Subcutaneous abdominal adipose tissue (tissue), 5 donors: ENCODE data around the gene TENT5D.
"Not testable (repeated sequence)": the region's sequence is repeated elsewhere in the genome, so short reads cannot be mapped to it uniquely, and the experiment has no call there.

ENCODE experiments used
- H3K27ac ChIP-seq: one replicate; pipeline ENCODE4 v1.7.0; 2013; ENCODE audit warnings: low read depth, mild to moderate bottlenecking, inconsistent platforms, low read length, moderate library complexity
- H3K27me3 ChIP-seq, 5 donors: one replicate each; pipeline ENCODE4 v1.7.0; 2013; ENCODE audit warnings: low read length in 5 of 5, inconsistent platforms in 1 of 5; ENCODE audit not compliant: control insufficient read depth in 5 of 5, insufficient read depth in 4 of 5
- H3K36me3 ChIP-seq, 5 donors: one replicate each; pipeline ENCODE4 v1.7.0; 2013; ENCODE audit warnings: low read length in 5 of 5; ENCODE audit not compliant: control insufficient read depth in 5 of 5, insufficient read depth in 5 of 5
- H3K4me1 ChIP-seq, 5 donors: one replicate each; pipeline ENCODE4 v1.7.0; 2013; ENCODE audit warnings: low read length in 5 of 5, mild to moderate bottlenecking in 3 of 5, moderate library complexity in 1 of 5; ENCODE audit not compliant: control insufficient read depth in 5 of 5, insufficient read depth in 5 of 5
- H3K4me3 ChIP-seq, 5 donors: one replicate each; pipeline ENCODE4 v1.7.0; 2013; ENCODE audit warnings: low read length in 5 of 5, low read depth in 1 of 5
- H3K9ac ChIP-seq, 5 donors: one replicate each; pipeline ENCODE4 v1.7.0; 2013; ENCODE audit warnings: low read length in 5 of 5, mild to moderate bottlenecking in 4 of 5, moderate library complexity in 3 of 5
- H3K9me3 ChIP-seq, 5 donors: one replicate each; pipeline ENCODE4 v1.7.0; 2013; ENCODE audit warnings: low read length in 5 of 5; ENCODE audit not compliant: control insufficient read depth in 5 of 5
- donor health status: healthy.
- donor health status: healthy.
- donor health status: healthy.
- donor health status: healthy.
- donor health status: healthy.

Gene TENT5D

DNA sequence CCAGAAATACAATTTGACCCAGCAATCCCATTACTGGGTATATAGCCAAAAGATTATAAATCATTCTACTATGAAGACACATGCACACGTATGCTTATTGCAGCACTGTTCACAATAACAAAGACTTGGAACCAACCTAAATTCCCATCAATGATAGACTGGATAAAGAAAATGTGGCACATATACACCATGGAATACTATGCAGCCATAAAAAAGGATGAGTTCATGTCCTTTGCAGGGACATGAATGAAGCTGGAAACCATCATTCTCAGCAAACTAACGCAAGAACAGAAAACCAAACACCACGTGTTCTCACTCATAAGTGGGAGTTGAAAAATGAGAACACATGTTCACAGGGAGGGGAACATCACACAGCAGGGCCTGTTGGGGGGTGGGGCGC lies 47.9 kb downstream of the TENT5D start:
- H3K4me1 ChIP-seq, H3K9ac ChIP-seq, H3K4me3 ChIP-seq, H3K27me3 ChIP-seq, H3K27ac ChIP-seq, H3K36me3 ChIP-seq: not testable (repeated sequence)
- peaks cover 2 to 18% (median 9%) of the 10 kb centered on the region in 5 donors for H3K9me3 ChIP-seq

DNA sequence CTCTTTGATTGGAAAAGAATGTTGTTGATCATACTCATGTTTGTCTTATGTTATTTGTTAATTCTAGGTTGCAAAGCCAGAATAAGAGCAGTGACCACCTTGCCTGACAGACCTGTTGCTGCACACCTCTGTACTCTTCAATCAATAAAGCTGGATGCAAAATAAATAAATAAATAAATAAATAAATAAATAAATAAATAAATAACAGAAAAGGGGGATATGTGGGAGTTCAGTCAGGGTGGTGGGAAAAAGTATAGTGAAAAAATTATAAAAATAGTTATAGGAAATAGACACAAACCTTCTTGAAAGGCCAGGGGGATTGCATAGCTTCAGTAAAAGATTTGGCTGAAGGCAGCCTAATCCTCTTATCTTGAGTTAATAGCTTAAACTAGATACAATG lies 51.3 kb downstream of the TENT5D start:
- Histone ChIP-seq H3K27ac (no peak overlapping the region), H3K36me3 (no peaks in the 10 kb centered on the region), H3K4me1 (no peaks in the 10 kb centered on the region), H3K9ac (no peak overlapping the region), H3K4me3 (no peak overlapping the region), H3K27me3 (peaks cover 0 to 2% (median 0%) of the 10 kb centered on the region in 5 donors), H3K9me3 (peaks cover 2 to 22% (median 12%) of the 10 kb centered on the region in 5 donors)

GRCh38 chrX:80485543-80485942 lies 65.3 kb downstream of the TENT5D start:
- Histone ChIP-seq H3K4me3 (no peak overlapping the region), H3K9me3 (peaks cover 0 to 3% (median 0%) of the 10 kb centered on the region in 5 donors), H3K27me3 (peaks cover 0 to 7% (median 2%) of the 10 kb centered on the region in 5 donors), H3K4me1 (no peaks in the 10 kb centered on the region), H3K9ac (no peak overlapping the region), H3K27ac (no peak overlapping the region), H3K36me3 (no peaks in the 10 kb centered on the region)

DNA sequence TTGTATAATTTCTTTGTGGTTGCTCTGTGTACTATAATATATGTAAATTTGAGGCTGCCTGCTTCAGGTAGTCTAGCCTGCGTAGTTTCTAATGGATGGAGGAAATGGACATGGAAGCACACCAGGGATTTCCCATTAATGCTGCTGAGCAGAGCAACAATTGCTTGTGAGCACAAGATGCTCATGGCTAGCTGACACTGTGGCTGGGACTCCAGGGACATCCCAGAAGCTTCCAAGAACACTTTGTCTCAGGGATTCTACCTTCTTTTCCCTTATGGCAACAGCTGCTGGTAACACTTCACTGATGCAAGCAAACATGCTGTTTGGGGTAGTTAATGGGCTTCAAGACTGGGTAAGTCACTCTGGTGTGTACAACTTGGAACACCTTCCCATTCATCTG lies 66.1 kb downstream of the TENT5D start:
- Histone ChIP-seq H3K27ac (no peak overlapping the region), H3K36me3 (no peaks in the 10 kb centered on the region), H3K9ac (no peak overlapping the region), H3K27me3 (peaks cover 0 to 7% (median 2%) of the 10 kb centered on the region in 5 donors), H3K4me1 (no peaks in the 10 kb centered on the region), H3K4me3 (no peak overlapping the region), H3K9me3 (peaks cover 0 to 3% (median 0%) of the 10 kb centered on the region in 5 donors)

GRCh38 chrX:80489166-80489565 lies 68.9 kb downstream of the TENT5D start:
- Histone ChIP-seq H3K9me3 (peaks cover 0 to 3% (median 0%) of the 10 kb centered on the region in 5 donors), H3K4me3 (no peak overlapping the region), H3K9ac (no peak overlapping the region), H3K4me1 (no peaks in the 10 kb centered on the region), H3K27me3 (peaks cover 0 to 7% (median 0%) of the 10 kb centered on the region in 5 donors), H3K27ac (no peak overlapping the region), H3K36me3 (no peaks in the 10 kb centered on the region)
